Measurements from ENCODE around the gene SLC35B3.

SLC35B3 gene

DNA sequence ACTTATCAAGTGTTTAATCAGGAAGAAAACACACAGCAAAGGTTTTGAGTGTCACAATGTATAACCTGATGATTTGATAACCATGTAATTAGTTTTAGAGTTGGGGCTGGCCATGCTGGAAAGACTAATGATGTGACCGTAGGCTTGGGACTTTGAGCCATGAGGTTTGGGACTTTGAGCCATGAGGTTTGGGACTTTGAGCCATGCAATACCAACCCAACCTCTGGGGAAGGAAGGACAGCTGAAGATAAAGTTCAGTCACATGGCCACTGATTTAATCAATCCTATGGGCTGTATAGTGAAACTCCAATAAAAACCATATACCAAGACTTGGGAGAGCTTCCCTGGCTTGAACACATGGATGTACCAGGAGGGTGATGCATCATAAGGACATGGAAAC is 32.8 kb downstream of the SLC35B3 start:
- no peaks in the 10 kb centered on the region for H3K9me2 ChIP-seq (ENCODE audit: low read depth, low read length)
- no peak overlapping the region for H3K4me3 ChIP-seq (ENCODE audit: low read depth, low read length, poor library complexity, severe bottlenecking)
- no peaks in the 10 kb centered on the region for H3K36me3 ChIP-seq (ENCODE audit: insufficient read depth, low read length)
- H3K4me2 ChIP-seq (ENCODE audit: low read length), result no peak overlapping the region
- no peaks in the 10 kb centered on the region for H3F3A ChIP-seq (ENCODE audit: insufficient read depth, low read length)
- H3K79me2 ChIP-seq (ENCODE audit: insufficient read depth, low read length), result no peaks in the 10 kb centered on the region
- TF ChIP-seq, protein P1, sequence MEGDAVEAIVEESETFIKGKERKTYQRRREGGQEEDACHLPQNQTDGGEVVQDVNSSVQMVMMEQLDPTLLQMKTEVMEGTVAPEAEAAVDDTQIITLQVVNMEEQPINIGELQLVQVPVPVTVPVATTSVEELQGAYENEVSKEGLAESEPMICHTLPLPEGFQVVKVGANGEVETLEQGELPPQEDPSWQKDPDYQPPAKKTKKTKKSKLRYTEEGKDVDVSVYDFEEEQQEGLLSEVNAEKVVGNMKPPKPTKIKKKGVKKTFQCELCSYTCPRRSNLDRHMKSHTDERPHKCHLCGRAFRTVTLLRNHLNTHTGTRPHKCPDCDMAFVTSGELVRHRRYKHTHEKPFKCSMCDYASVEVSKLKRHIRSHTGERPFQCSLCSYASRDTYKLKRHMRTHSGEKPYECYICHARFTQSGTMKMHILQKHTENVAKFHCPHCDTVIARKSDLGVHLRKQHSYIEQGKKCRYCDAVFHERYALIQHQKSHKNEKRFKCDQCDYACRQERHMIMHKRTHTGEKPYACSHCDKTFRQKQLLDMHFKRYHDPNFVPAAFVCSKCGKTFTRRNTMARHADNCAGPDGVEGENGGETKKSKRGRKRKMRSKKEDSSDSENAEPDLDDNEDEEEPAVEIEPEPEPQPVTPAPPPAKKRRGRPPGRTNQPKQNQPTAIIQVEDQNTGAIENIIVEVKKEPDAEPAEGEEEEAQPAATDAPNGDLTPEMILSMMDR (IDR thresholded peaks at IDR 0.05; ENCODE audit: low read length), result no peak
- TF ChIP-seq EZH2 (IDR thresholded peaks at IDR 0.05; ENCODE audit: borderline replicate concordance, low read length), result no peak
- H3K9me3 ChIP-seq (ENCODE audit: low read length), result no peaks in the 10 kb centered on the region
- H4K20me1 ChIP-seq (ENCODE audit: insufficient read depth, low read length), result no peaks in the 10 kb centered on the region
- H3K4me1 ChIP-seq (ENCODE audit: insufficient read depth, low read length, severe bottlenecking), result no peaks in the 10 kb centered on the region
- no peak overlapping the region for H2AFZ ChIP-seq (ENCODE audit: low read length)
- H3K27ac ChIP-seq (ENCODE audit: low read depth, low read length, poor library complexity, severe bottlenecking), result no peak overlapping the region
- H3K27me3 ChIP-seq (ENCODE audit: insufficient read depth, low read length), result no peaks in the 10 kb centered on the region
- H3K9ac ChIP-seq (ENCODE audit: low read length), result no peak overlapping the region

DNA sequence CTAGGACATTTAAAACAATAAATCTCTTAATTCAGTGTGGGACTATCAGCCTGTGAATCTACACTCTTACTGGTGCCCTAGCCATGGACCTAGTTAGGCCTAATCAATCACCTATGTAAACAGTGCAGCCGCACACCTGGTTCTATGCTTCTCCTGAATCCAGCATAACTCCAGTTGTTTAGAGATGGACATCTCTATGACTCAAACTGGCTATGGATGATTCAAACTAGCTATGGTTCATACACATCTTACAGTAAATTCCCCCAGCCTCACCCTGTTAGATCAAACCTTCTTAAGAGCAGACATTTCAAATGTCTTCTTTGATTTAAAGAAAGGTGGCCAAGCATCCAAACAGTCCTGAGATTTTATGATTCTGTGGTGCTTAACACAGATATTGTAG is 34.7 kb downstream of the SLC35B3 start:
- H3K36me3 ChIP-seq (ENCODE audit: insufficient read depth, low read length), result no peaks in the 10 kb centered on the region
- H3K9me3 ChIP-seq (ENCODE audit: low read length), result no peaks in the 10 kb centered on the region
- H4K20me1 ChIP-seq (ENCODE audit: insufficient read depth, low read length), result no peaks in the 10 kb centered on the region
- H3K4me2 ChIP-seq (ENCODE audit: low read length), result no peak overlapping the region
- no peaks in the 10 kb centered on the region for H3K27me3 ChIP-seq (ENCODE audit: insufficient read depth, low read length)
- no peak overlapping the region for H3K4me3 ChIP-seq (ENCODE audit: low read depth, low read length, poor library complexity, severe bottlenecking)
- no peaks in the 10 kb centered on the region for H3F3A ChIP-seq (ENCODE audit: insufficient read depth, low read length)
- H3K79me2 ChIP-seq (ENCODE audit: insufficient read depth, low read length), result no peaks in the 10 kb centered on the region
- no peak for TF ChIP-seq EZH2 (IDR thresholded peaks at IDR 0.05; ENCODE audit: borderline replicate concordance, low read length)
- TF ChIP-seq, protein P1 (IDR thresholded peaks at IDR 0.05; ENCODE audit: low read length), result no peak
- no peak overlapping the region for H3K9ac ChIP-seq (ENCODE audit: low read length)
- H3K27ac ChIP-seq (ENCODE audit: low read depth, low read length, poor library complexity, severe bottlenecking), result no peak overlapping the region
- no peaks in the 10 kb centered on the region for H3K9me2 ChIP-seq (ENCODE audit: low read depth, low read length)
- no peaks in the 10 kb centered on the region for H3K4me1 ChIP-seq (ENCODE audit: insufficient read depth, low read length, severe bottlenecking)
- H2AFZ ChIP-seq (ENCODE audit: low read length), result no peak overlapping the region

DNA sequence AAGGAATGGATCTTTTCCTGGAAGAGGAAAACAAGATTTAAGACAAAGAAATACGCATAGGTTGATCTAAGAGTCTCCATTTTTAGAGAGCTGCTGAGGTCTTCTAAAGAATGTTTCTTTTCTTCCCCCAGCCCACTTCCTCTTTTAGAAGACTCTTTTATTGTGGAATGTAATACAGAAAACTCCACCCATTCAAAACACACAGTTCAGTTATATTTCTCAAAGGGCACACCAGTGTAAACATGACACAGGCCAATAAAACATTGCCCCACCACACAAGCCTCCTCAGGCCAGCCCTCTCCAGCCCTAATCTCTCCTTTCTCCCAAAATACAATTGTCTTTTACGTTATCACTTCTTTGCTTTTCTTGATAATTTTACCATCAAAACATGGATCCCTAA is 42.8 kb downstream of the SLC35B3 start:
- no peaks in the 10 kb centered on the region for H3K79me2 ChIP-seq (ENCODE audit: insufficient read depth, low read length)
- H3K27ac ChIP-seq (ENCODE audit: low read depth, low read length, poor library complexity, severe bottlenecking), result no peak overlapping the region
- TF ChIP-seq EZH2 (IDR thresholded peaks at IDR 0.05; ENCODE audit: borderline replicate concordance, low read length), result no peak
- no peaks in the 10 kb centered on the region for H3K27me3 ChIP-seq (ENCODE audit: insufficient read depth, low read length)
- H3F3A ChIP-seq (ENCODE audit: insufficient read depth, low read length), result no peaks in the 10 kb centered on the region
- H3K9ac ChIP-seq (ENCODE audit: low read length), result no peak overlapping the region
- no peak overlapping the region for H3K4me2 ChIP-seq (ENCODE audit: low read length)
- no peaks in the 10 kb centered on the region for H3K9me3 ChIP-seq (ENCODE audit: low read length)
- no peaks in the 10 kb centered on the region for H3K4me1 ChIP-seq (ENCODE audit: insufficient read depth, low read length, severe bottlenecking)
- H4K20me1 ChIP-seq (ENCODE audit: insufficient read depth, low read length), result no peaks in the 10 kb centered on the region
- no peak overlapping the region for H2AFZ ChIP-seq (ENCODE audit: low read length)
- no peaks in the 10 kb centered on the region for H3K36me3 ChIP-seq (ENCODE audit: insufficient read depth, low read length)
- no peaks in the 10 kb centered on the region for H3K9me2 ChIP-seq (ENCODE audit: low read depth, low read length)
- H3K4me3 ChIP-seq (ENCODE audit: low read depth, low read length, poor library complexity, severe bottlenecking), result no peak overlapping the region

DNA sequence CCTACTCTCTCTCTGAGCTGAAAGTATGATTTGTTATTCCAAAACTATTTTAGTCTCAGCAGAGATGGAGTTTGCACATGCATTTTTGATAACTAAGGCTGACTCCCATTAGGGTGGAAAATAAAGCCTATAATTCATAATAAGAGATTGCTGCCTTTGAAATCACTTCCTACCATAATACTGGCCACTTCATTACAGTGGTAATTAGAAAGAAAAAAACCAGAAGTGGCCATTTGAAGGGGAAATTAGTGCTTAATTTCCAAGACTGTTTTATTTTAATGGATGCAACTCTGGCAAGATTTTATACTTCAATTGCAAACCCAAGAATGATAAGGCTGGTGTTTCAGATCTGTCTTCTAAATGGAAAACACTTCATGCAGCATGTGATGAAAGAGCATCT is 43.4 kb downstream of the SLC35B3 start:
- Histone ChIP-seq H3K79me2 (ENCODE audit: insufficient read depth, low read length) (no peaks in the 10 kb centered on the region), H3K36me3 (ENCODE audit: insufficient read depth, low read length) (no peaks in the 10 kb centered on the region), H3K9ac (ENCODE audit: low read length) (no peak overlapping the region), H4K20me1 (ENCODE audit: insufficient read depth, low read length) (no peaks in the 10 kb centered on the region), H3K9me2 (ENCODE audit: low read depth, low read length) (no peaks in the 10 kb centered on the region), H3K4me3 (ENCODE audit: low read depth, low read length, poor library complexity, severe bottlenecking) (no peak overlapping the region), H3K9me3 (ENCODE audit: low read length) (no peaks in the 10 kb centered on the region), H3K4me1 (ENCODE audit: insufficient read depth, low read length, severe bottlenecking) (no peaks in the 10 kb centered on the region), H2AFZ (ENCODE audit: low read length) (no peak overlapping the region), H3K27me3 (ENCODE audit: insufficient read depth, low read length) (no peaks in the 10 kb centered on the region), H3K4me2 (ENCODE audit: low read length) (no peak overlapping the region), H3F3A (ENCODE audit: insufficient read depth, low read length) (no peaks in the 10 kb centered on the region), H3K27ac (ENCODE audit: low read depth, low read length, poor library complexity, severe bottlenecking) (no peak overlapping the region)
- TF ChIP-seq, protein P1 (IDR thresholded peaks at IDR 0.05; ENCODE audit: low read length), result no peak
- TF ChIP-seq EZH2 (IDR thresholded peaks at IDR 0.05; ENCODE audit: borderline replicate concordance, low read length), result no peak

All from OCI-LY1 (cell line).